ENCODE results near the gene MYO16.

DNA sequence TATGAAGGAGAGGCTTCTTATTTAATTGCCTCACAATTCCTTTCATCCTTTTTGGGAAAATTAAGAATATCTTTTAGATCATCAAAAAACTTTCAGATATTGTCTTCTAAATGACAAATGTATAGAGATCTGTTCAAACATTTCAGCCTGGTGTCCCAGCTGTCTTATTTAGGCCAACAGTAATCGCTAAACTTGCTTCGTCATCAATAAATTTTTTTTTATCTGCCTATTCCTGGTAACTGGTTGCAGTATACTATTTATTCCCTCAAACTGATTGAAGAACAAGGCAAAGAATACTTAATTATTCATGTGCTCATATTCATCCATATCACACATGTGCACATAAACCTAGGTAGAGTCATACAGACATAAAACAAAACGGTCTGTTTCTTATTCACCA lies 5.3 kb upstream of the MYO16 start:
- TF ChIP-seq, protein P1, sequence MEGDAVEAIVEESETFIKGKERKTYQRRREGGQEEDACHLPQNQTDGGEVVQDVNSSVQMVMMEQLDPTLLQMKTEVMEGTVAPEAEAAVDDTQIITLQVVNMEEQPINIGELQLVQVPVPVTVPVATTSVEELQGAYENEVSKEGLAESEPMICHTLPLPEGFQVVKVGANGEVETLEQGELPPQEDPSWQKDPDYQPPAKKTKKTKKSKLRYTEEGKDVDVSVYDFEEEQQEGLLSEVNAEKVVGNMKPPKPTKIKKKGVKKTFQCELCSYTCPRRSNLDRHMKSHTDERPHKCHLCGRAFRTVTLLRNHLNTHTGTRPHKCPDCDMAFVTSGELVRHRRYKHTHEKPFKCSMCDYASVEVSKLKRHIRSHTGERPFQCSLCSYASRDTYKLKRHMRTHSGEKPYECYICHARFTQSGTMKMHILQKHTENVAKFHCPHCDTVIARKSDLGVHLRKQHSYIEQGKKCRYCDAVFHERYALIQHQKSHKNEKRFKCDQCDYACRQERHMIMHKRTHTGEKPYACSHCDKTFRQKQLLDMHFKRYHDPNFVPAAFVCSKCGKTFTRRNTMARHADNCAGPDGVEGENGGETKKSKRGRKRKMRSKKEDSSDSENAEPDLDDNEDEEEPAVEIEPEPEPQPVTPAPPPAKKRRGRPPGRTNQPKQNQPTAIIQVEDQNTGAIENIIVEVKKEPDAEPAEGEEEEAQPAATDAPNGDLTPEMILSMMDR (IDR thresholded peaks at IDR 0.05): no peak
- no peak for TF ChIP-seq POLR2A (IDR thresholded peaks at IDR 0.05)
